Endothelial cell of umbilical vein (primary cell): ENCODE measurements around the gene ZFHX2. TPM values are rescaled to one million over a fixed set of nuclear protein-coding genes. Genes with fewer than 3 reads are reported as not detected.

Experiments used
- BruUV-seq: library from RNA; stranded (reverse); fragments of 400-500 nt; replicated peaks from 2 replicates; lab custom pipeline; 2021; lab: Mats Ljungman, UMichigan
- CTCF ChIA-PET: fragments of 300-600, 350-600 bp; sonication (Branson Sonifier 250); formaldehyde crosslinking; loops from one replicate; lab custom pipeline; 2021; ENCODE audit warnings: antibody characterized with exemption, inconsistent platforms; lab: Charles Lee
- POLR2A ChIA-PET: fragments of 300-600, 350-600 bp; sonication (Branson Sonifier 250); formaldehyde crosslinking; loops from one replicate; lab custom pipeline; 2021; ENCODE audit warnings: antibody characterized with exemption, inconsistent platforms; lab: Charles Lee
- DNase-seq: peaks from one replicate; pipeline ENCODE4 v3.0.0-alpha.2; 2011; ENCODE audit warnings: low read depth, low spot score
- FAIRE-seq: peaks from 2 replicates; lab custom pipeline; 2011; peaks lifted over from hg19 to GRCh38; lab: Jason Lieb, UNC
- H2AFZ ChIP-seq: 2 replicates; pipeline ENCODE4 v1.6.0; 2012; ENCODE audit warnings: low read depth, low read length, control low read depth, inconsistent platforms
- H3K27ac ChIP-seq: 2 replicates; pipeline ENCODE4 v1.5.1; 2011; ENCODE audit warnings: low read depth, mild to moderate bottlenecking, control low read depth, low read length, moderate library complexity; ENCODE audit not compliant: insufficient read depth
- H3K27me3 ChIP-seq, 2 experiments: 2 replicates each; pipeline versions ENCODE4 v1.6.0 to v1.6.1; 2011; ENCODE audit warnings: low read length in 2 of 2, mixed read lengths in 1 of 2; ENCODE audit not compliant: control insufficient read depth in 2 of 2, insufficient read depth in 2 of 2
- H3K36me3 ChIP-seq, 2 experiments: 2 replicates in 1 of 2; 3 replicates in 1 of 2; pipeline ENCODE4 v1.5.1; 2011; ENCODE audit warnings: low read length in 2 of 2, mild to moderate bottlenecking in 1 of 2, moderate library complexity in 1 of 2; ENCODE audit not compliant: control insufficient read depth in 2 of 2, insufficient read depth in 2 of 2; ENCODE audit errors: extremely low read depth in 1 of 2
- H3K4me1 ChIP-seq: 3 replicates; pipeline ENCODE4 v1.5.1; 2011; ENCODE audit warnings: mild to moderate bottlenecking, low read length; ENCODE audit not compliant: control insufficient read depth, insufficient read depth; ENCODE audit errors: extremely low read depth
- H3K4me2 ChIP-seq: 2 replicates; pipeline ENCODE4 v1.6.1; 2011; ENCODE audit warnings: low read length, control low read depth, mixed read lengths; ENCODE audit not compliant: insufficient read depth
- H3K4me3 ChIP-seq, 3 experiments: fragments of 200-600 bp in 1 of 3; sonication (generic), shearing (Covaris generic) in 1 of 3; replicated peaks in 1 of 3; 2 replicates each; pipeline ENCODE4 v1.5.1; 2011 to 2016; ENCODE audit warnings: control low read depth in 3 of 3, low read length in 3 of 3, mild to moderate bottlenecking in 2 of 3, inconsistent platforms in 1 of 3, low read depth in 1 of 3, moderate library complexity in 1 of 3; ENCODE audit not compliant: insufficient read depth in 1 of 3
- H3K79me2 ChIP-seq: 2 replicates; pipeline ENCODE4 v1.6.0; 2012; ENCODE audit warnings: low read length, inconsistent platforms; ENCODE audit not compliant: control insufficient read depth, insufficient read depth
- H3K9ac ChIP-seq: replicated peaks from 2 replicates; pipeline ENCODE3; 2011; ENCODE audit warnings: low read length, control low read depth; ENCODE audit not compliant: insufficient read depth; ENCODE audit errors: extremely low read depth
- H3K9me1 ChIP-seq: replicated peaks from 3 replicates; pipeline ENCODE4 v1.6.0; 2011; ENCODE audit warnings: mild to moderate bottlenecking, low read length; ENCODE audit not compliant: control insufficient read depth, insufficient read depth; ENCODE audit errors: extremely low read depth
- H3K9me3 ChIP-seq: replicated peaks from 2 replicates; pipeline ENCODE4 v1.5.1; 2012; ENCODE audit warnings: low read length, inconsistent platforms; ENCODE audit not compliant: control insufficient read depth, insufficient read depth
- H4K20me1 ChIP-seq: replicated peaks from 2 replicates; pipeline ENCODE3; 2011; ENCODE audit warnings: mild to moderate bottlenecking, low read length; ENCODE audit not compliant: control insufficient read depth, insufficient read depth; ENCODE audit errors: extremely low read depth
- CTCF ChIP-seq, 2 donors: IDR thresholded peaks; 1 replicate in 1 of 2; 2 replicates in 1 of 2; pipeline ENCODE4 v1.5.1; 2011; ENCODE audit warnings: low read length in 2 of 2, mild to moderate bottlenecking in 2 of 2, moderate library complexity in 2 of 2, control low read depth in 1 of 2, inconsistent platforms in 1 of 2, low read depth in 1 of 2; ENCODE audit not compliant: insufficient read depth in 1 of 2; ENCODE audit errors: extremely low read depth in 1 of 2
- EZH2 ChIP-seq: IDR thresholded peaks from 2 replicates; pipeline ENCODE4 v1.6.1; 2012; ENCODE audit warnings: borderline replicate concordance, low read depth, mild to moderate bottlenecking, moderate library complexity, low read length, inconsistent platforms; ENCODE audit not compliant: severe bottlenecking
- FOS ChIP-seq: IDR thresholded peaks from 2 replicates; pipeline ENCODE4 v1.6.1; 2011; ENCODE audit warnings: mild to moderate bottlenecking, low read length, moderate library complexity, borderline replicate concordance; ENCODE audit not compliant: insufficient read depth
- GATA2 ChIP-seq: IDR thresholded peaks from 2 replicates; pipeline ENCODE4 v1.7.0; 2011; ENCODE audit warnings: low read depth, mild to moderate bottlenecking, moderate library complexity, mixed read lengths, low read length; ENCODE audit not compliant: insufficient read length, insufficient read depth
- JUN ChIP-seq: IDR thresholded peaks from 2 replicates; pipeline ENCODE4 v1.6.1; 2011; ENCODE audit warnings: borderline replicate concordance, low read depth; ENCODE audit not compliant: insufficient read length, insufficient read depth
- MAX ChIP-seq: IDR thresholded peaks from 2 replicates; pipeline ENCODE4 v1.6.1; 2011; ENCODE audit not compliant: insufficient read depth, insufficient read length
- MYC ChIP-seq: IDR thresholded peaks from one replicate; pipeline ENCODE4 v1.6.1; 2011; ENCODE audit warnings: mild to moderate bottlenecking, low read depth, low read length
- POLR2A ChIP-seq: IDR thresholded peaks from 2 replicates; pipeline ENCODE4 v1.6.1; 2012; ENCODE audit warnings: low read depth, mild to moderate bottlenecking, control low read depth, low read length
- POLR2AphosphoS5 ChIP-seq: IDR thresholded peaks from 2 replicates; pipeline ENCODE4 v1.6.1; 2012; ENCODE audit warnings: low read depth, mild to moderate bottlenecking, control low read depth, low read length, moderate library complexity; ENCODE audit not compliant: insufficient read depth
- dilution Hi-C: fragments of 300-500 bp; cut with MboI; formaldehyde crosslinking; loops from one replicate; pipeline ENCODE4 v1.15.0; 2019; ENCODE audit warnings: low sequenced_read_pairs; ENCODE audit not compliant: extremely low pct_ligation_motif_present
- intact Hi-C: fragments of 100-400 bp; cut with micrococcal nuclease; formaldehyde crosslinking; loops from one replicate; pipeline ENCODE4 v1.10.0; 2022
- polyA plus RNA-seq, 4 experiments: library from polyadenylated mRNA; depleted of rRNA in 3 of 4; stranded (reverse) in 3 of 4; unstranded in 1 of 4; fragments of >200 nt; gene quantifications; 2 replicates each; pipeline versions ENCODE4 v1.2.1 to v1.2.3, GENCODE V29; 2011 to 2012; ENCODE audit warnings: missing spikeins in 1 of 4
- total RNA-seq: library from RNA; stranded (reverse); gene quantifications from 2 replicates; pipeline ENCODE4 v1.2.3, GENCODE V29; 2021

The ZFHX2 gene
- total and polyA plus RNA-seq, 2 donors (not counting 3 experiments of a cell fraction or from before 2014, with no cell fraction given) = 0.25 to 2.3 TPM

GRCh38 chr14:23579311-23579630 is 27.7 kb upstream of the ZFHX2 start:
- no TSS peak for BruUV-seq
- Histone ChIP-seq H4K20me1 (no peaks in the 10 kb centered on the region), H2AFZ (no peak overlapping the region), H3K4me3 (no peak overlapping the region), H3K9ac (no peak overlapping the region), H3K9me1 (no peaks in the 10 kb centered on the region), H3K4me1 (no peaks in the 10 kb centered on the region), H3K27ac (no peak overlapping the region), H3K4me2 (no peak overlapping the region), H3K36me3 (no peaks in the 10 kb centered on the region), H3K9me3 (no peaks in the 10 kb centered on the region), H3K79me2 (no peaks in the 10 kb centered on the region), H3K27me3 (peaks cover 34 to 49% of the 10 kb centered on the region in 2 experiments)
- ChIA-PET CTCF (interaction anchor here (2.1 kb wide), 1 partner anchor 10 kb away, joined by 5 read pairs; no protein-coding TSS in a partner anchor), POLR2A (no interaction called here)
- intact Hi-C loops = no loop called here
- dilution Hi-C loops = no loop called here
- no peak for DNase-seq
- TF ChIP-seq MAX = no peak
- TF ChIP-seq FOS = no peak
- TF ChIP-seq POLR2A = no peak
- no peak for TF ChIP-seq POLR2AphosphoS5
- no peak for TF ChIP-seq GATA2
- no peak for TF ChIP-seq MYC
- TF ChIP-seq JUN = no peak
- no peak for TF ChIP-seq EZH2
- no peak for TF ChIP-seq CTCF (IDR thresholded peaks at IDR 0.05; ENCODE audit: extremely low read depth in 1 of 2, insufficient read depth in 1 of 2, low read depth in 1 of 2, low read length in 2 of 2)
- FAIRE-seq = no peak
